ENCODE results near the gene RNF166. TPM values are rescaled to one million over a fixed set of nuclear protein-coding genes. Genes with fewer than 3 reads are reported as not detected.

Gene RNF166
- 18.7 and 26.1 TPM in 2 replicates for total RNA-seq
- 11.4 TPM for polyA plus RNA-seq (2012)

GRCh38 chr16:88706229-88706964, at the start of gene RNF166, which contains the start of gene CTU2:
TSS of gene RNF166 (minus strand) at chr16:88706408. CDS start at chr16:88706325, 83 bp downstream.
TSS of gene CTU2 (plus strand) at chr16:88706503. CDS start at chr16:88706531, 28 bp downstream.
- peak; percentile 84 for DNase-seq (ENCODE audit: low read depth)

- no peak for DNase-seq (ENCODE audit: low read depth)
Observed at GRCh38 chr16:88754912-88755744, 48.9 kb upstream of the RNF166 start.

GRCh38 chr16:88754109-88754911, 48.1 kb upstream of the RNF166 start:
- peak; percentile 39 for DNase-seq (ENCODE audit: low read depth)

GRCh38 chr16:88753602-88754001, 47.4 kb upstream of the RNF166 start:
- no peak for DNase-seq (ENCODE audit: low read depth)

- DNase-seq (ENCODE audit: low read depth) = no peak
Observed at GRCh38 chr16:88753191-88753590, 47.0 kb upstream of the RNF166 start.

GRCh38 chr16:88752386-88753002, 46.3 kb upstream of the RNF166 start:
- DNase-seq (ENCODE audit: low read depth) = no peak

- DNase-seq (ENCODE audit: low read depth) = no peak
Observed at GRCh38 chr16:88750854-88751253, 44.6 kb upstream of the RNF166 start.

- DNase-seq (ENCODE audit: low read depth) = no peak
Observed at GRCh38 chr16:88749358-88749757, 43.1 kb upstream of the RNF166 start.

- DNase-seq (ENCODE audit: low read depth) = no peak
Observed at GRCh38 chr16:88748364-88748763, 42.2 kb upstream of the RNF166 start.

- DNase-seq (ENCODE audit: low read depth) = peak; percentile 31
Observed at GRCh38 chr16:88747588-88748301, 41.5 kb upstream of the RNF166 start.

- no peak for DNase-seq (ENCODE audit: low read depth)
Observed at GRCh38 chr16:88746506-88746905, 40.3 kb upstream of the RNF166 start.

- DNase-seq (ENCODE audit: low read depth) = peak; percentile 42
Observed at GRCh38 chr16:88744577-88745521, 38.6 kb upstream of the RNF166 start.

GRCh38 chr16:88743693-88744576, 37.7 kb upstream of the RNF166 start:
- peak; percentile 67 for DNase-seq (ENCODE audit: low read depth)

- DNase-seq (ENCODE audit: low read depth) = no peak
Observed at GRCh38 chr16:88742896-88743605, 36.8 kb upstream of the RNF166 start.

GRCh38 chr16:88741368-88741767, 35.2 kb upstream of the RNF166 start:
- no peak for DNase-seq (ENCODE audit: low read depth)

GRCh38 chr16:88740727-88741055, 34.5 kb upstream of the RNF166 start:
- no peak for DNase-seq (ENCODE audit: low read depth)

- DNase-seq (ENCODE audit: low read depth) = no peak
Observed at GRCh38 chr16:88739977-88740726, 33.9 kb upstream of the RNF166 start.
